ENCODE measurements around the gene KRIT1. TPM values are rescaled to one million over a fixed set of nuclear protein-coding genes. Genes with fewer than 3 reads are reported as not detected.

KRIT1 gene
- total RNA-seq, 4 donors from 2014 or later, result 39.1 to 69.6 (median 59.2) TPM

- H3K4me3 ChIP-seq (ENCODE audit: low read depth, poor library complexity, severe bottlenecking), result no peak overlapping the region
- WGBS, 2 donors, result 86 to 100% methylated on average over 1 of the region's 1 CpG
- TF ChIP-seq CTCF (IDR thresholded peaks at IDR 0.05), result no peak
- TF ChIP-seq POLR2A (IDR thresholded peaks at IDR 0.05), result no peak
- no peak for DNase-seq (ENCODE audit: low spot score in 2 of 2)
- intact Hi-C loops (cut with DNase I; ENCODE audit: low total_unique reads), result no loop called here
These were observed 90.5 kb downstream of the KRIT1 start for GRCh38 chr7:92155108-92155739.

- 76 to 80% methylated on average over 1 of the region's 1 CpG for WGBS, 2 donors
These were observed 95.2 kb downstream of the KRIT1 start for GRCh38 chr7:92150450-92151017.

GRCh38 chr7:92149736-92150239 lies 95.9 kb downstream of the KRIT1 start:
- no peak for TF ChIP-seq POLR2A (IDR thresholded peaks at IDR 0.05)
- no peak for TF ChIP-seq CTCF (IDR thresholded peaks at IDR 0.05)
- no peak overlapping the region for H3K4me3 ChIP-seq (ENCODE audit: low read depth, poor library complexity, severe bottlenecking)
- WGBS, 2 donors, result 91 to 97% methylated on average over 5 of the region's 5 CpGs
- intact Hi-C loops (cut with DNase I; ENCODE audit: low total_unique reads), result no loop called here
- DNase-seq (ENCODE audit: low spot score in 2 of 2), result no peak

More at GRCh38 chr7:92150450-92151017, 95.2 kb downstream of the KRIT1 start:
- DNase-seq (ENCODE audit: low spot score in 2 of 2), result no peak
- intact Hi-C loops (cut with DNase I; ENCODE audit: low total_unique reads), result no loop called here
- no peak for TF ChIP-seq CTCF (IDR thresholded peaks at IDR 0.05)
- no peak for TF ChIP-seq POLR2A (IDR thresholded peaks at IDR 0.05)
- no peak overlapping the region for H3K4me3 ChIP-seq (ENCODE audit: low read depth, poor library complexity, severe bottlenecking)

Small RNA genes lying within 50 kb of the gene (microRNA-seq; reads per million reads assigned to microRNA genes)
- 0 reads per million in 2 donors for gene MIR1285-1 (ENCODE audit: borderline number of aligned reads in 1 of 2, borderline replicate concordance in 2 of 2)

Other genes with a start within 250 kb of the KRIT1 start
- 10 to 100 TPM; 34.4 to 62.4 (median 52.3) TPM for gene CYP51A1, start 111.4 kb downstream of the KRIT1 start, total RNA-seq
- gene LRRD1, start 66.8 kb downstream of the KRIT1 start, total RNA-seq, result under 1 TPM in 2 of 4 donors, not detected in 2; 0.13 to 0.65 TPM
- 10 to 100 TPM; 26.9 to 57.7 (median 34.5) TPM for gene ANKIB1, start 60 bp upstream of the KRIT1 start, total RNA-seq
- 10 to 100 TPM; 14.7 to 23.0 (median 18.3) TPM for gene GATAD1, start 201.6 kb upstream of the KRIT1 start, total RNA-seq
- not detected for gene ERVW-1, start 232.0 kb upstream of the KRIT1 start, total RNA-seq